ENCODE results near the gene ZNF784. TPM values are rescaled to one million over a fixed set of nuclear protein-coding genes. Genes with fewer than 3 reads are reported as not detected.

The ZNF784 gene
- total and polyA plus RNA-seq, 7 donors = 2.8 to 9.1 (median 7.2) TPM

GRCh38 chr19:55597501-55597921 is 26.9 kb downstream of the ZNF784 start:
- Histone ChIP-seq H3K4me1 (peaks cover 0 to 12% (median 10%) of the 10 kb centered on the region in 4 donors), H3K27ac (no peak overlapping the region), H3K9me3 (no peaks in the 10 kb centered on the region), H3K36me3 (peaks cover 0 to 34% (median 3%) of the 10 kb centered on the region in 4 donors), H3K4me3 (no peak overlapping the region), H3K27me3 (no peaks in the 10 kb centered on the region)
- intact Hi-C loops (cut with DNase I) = no loop called here
- TF ChIP-seq EP300 (IDR thresholded peaks at IDR 0.05) = no peak
- TF ChIP-seq POLR2A (IDR thresholded peaks at IDR 0.05) = no peak
- TF ChIP-seq CTCF (IDR thresholded peaks at IDR 0.05) = no peak
- TF ChIP-seq POLR2AphosphoS5 (IDR thresholded peaks at IDR 0.05) = no peak
- DNase-seq = no peak
- 96 to 97% methylated on average over 30 of the region's 30 CpGs for WGBS, 2 donors

- no peak overlapping the region for H3K27ac ChIP-seq
- DNase-seq = no peak
- TF ChIP-seq CTCF (IDR thresholded peaks at IDR 0.05) (no peak), EP300 (IDR thresholded peaks at IDR 0.05) (no peak), POLR2A (IDR thresholded peaks at IDR 0.05) (no peak), POLR2AphosphoS5 (IDR thresholded peaks at IDR 0.05) (no peak)
- peaks cover 0 to 9% (median 7%) of the 10 kb centered on the region in 4 donors for H3K4me1 ChIP-seq
- peaks cover 0 to 45% (median 2%) of the 10 kb centered on the region in 4 donors for H3K36me3 ChIP-seq
- intact Hi-C loops (cut with DNase I) = no loop called here
- no peaks in the 10 kb centered on the region for H3K27me3 ChIP-seq
- H3K4me3 ChIP-seq = no peak overlapping the region
- H3K9me3 ChIP-seq = no peaks in the 10 kb centered on the region
- WGBS, 2 donors = 97 to 98% methylated on average over 3 of the region's 3 CpGs
These were observed 28.1 kb downstream of the ZNF784 start for GRCh38 chr19:55596304-55596703.

- intact Hi-C loops (cut with DNase I) = no loop called here
- WGBS, 2 donors = 87 to 92% methylated on average over 4 of the region's 4 CpGs
- H3K9me3 ChIP-seq = no peaks in the 10 kb centered on the region
- no peaks in the 10 kb centered on the region for H3K27me3 ChIP-seq
- no peaks in the 10 kb centered on the region for H3K4me1 ChIP-seq
- peaks cover 0 to 45% (median 2%) of the 10 kb centered on the region in 4 donors for H3K36me3 ChIP-seq
- DNase-seq = no peak
- no peak overlapping the region for H3K27ac ChIP-seq
- TF ChIP-seq POLR2A (IDR thresholded peaks at IDR 0.05) (no peak), CTCF (IDR thresholded peaks at IDR 0.05) (no peak), POLR2AphosphoS5 (IDR thresholded peaks at IDR 0.05) (no peak), EP300 (IDR thresholded peaks at IDR 0.05) (no peak)
- H3K4me3 ChIP-seq = no peak overlapping the region
These were observed 29.3 kb downstream of the ZNF784 start for GRCh38 chr19:55594996-55595545.

- WGBS, 2 donors = 91 to 95% methylated on average over 68 of the region's 68 CpGs
- no peak for DNase-seq
- Histone ChIP-seq H3K4me1 (no peaks in the 10 kb centered on the region), H3K4me3 (no peak overlapping the region), H3K9me3 (no peaks in the 10 kb centered on the region), H3K27ac (no peak overlapping the region), H3K36me3 (peaks cover 0 to 45% (median 2%) of the 10 kb centered on the region in 4 donors), H3K27me3 (no peaks in the 10 kb centered on the region)
- intact Hi-C loops (cut with DNase I) = no loop called here
- no peak for TF ChIP-seq POLR2AphosphoS5 (IDR thresholded peaks at IDR 0.05)
- no peak for TF ChIP-seq CTCF (IDR thresholded peaks at IDR 0.05)
- no peak for TF ChIP-seq POLR2A (IDR thresholded peaks at IDR 0.05)
- TF ChIP-seq EP300 (IDR thresholded peaks at IDR 0.05) = no peak
These were observed 31.1 kb downstream of the ZNF784 start for GRCh38 chr19:55593096-55593772.
